Fibroblast of the aortic adventitia (primary cell): ENCODE measurements around the gene TSPAN14. TPM values are rescaled to one million over a fixed set of nuclear protein-coding genes. Genes with fewer than 3 reads are reported as not detected.

ENCODE experiments used
- DNase-seq: peaks from one replicate; pipeline ENCODE4 v3.0.0-alpha.2; 2010; ENCODE audit warnings: low read depth
- H3K4me3 ChIP-seq: 2 replicates; pipeline ENCODE4 v1.5.1; 2011; ENCODE audit warnings: low read depth, mild to moderate bottlenecking, control low read depth, low read length, moderate library complexity
- total RNA-seq: library from RNA; depleted of rRNA; stranded (reverse); fragments of >200 nt; gene quantifications from 2 replicates; pipeline ENCODE4 v1.2.3, GENCODE V29; 2012; ENCODE audit warnings: low replicate concordance
- TF ChIP-seq, protein P1 (sequence below): IDR thresholded peaks from 2 replicates; pipeline ENCODE4 v1.5.1; 2011; ENCODE audit warnings: mild to moderate bottlenecking, low read length, control low read depth, inconsistent platforms; ENCODE audit not compliant: insufficient read depth

TSPAN14 gene
- total RNA-seq, 1 donor: 21.3 TPM

GRCh38 chr10:80582286-80582960, 128.3 kb downstream of the TSPAN14 start:
- DNase-seq: no peak
- TF ChIP-seq, protein P1, sequence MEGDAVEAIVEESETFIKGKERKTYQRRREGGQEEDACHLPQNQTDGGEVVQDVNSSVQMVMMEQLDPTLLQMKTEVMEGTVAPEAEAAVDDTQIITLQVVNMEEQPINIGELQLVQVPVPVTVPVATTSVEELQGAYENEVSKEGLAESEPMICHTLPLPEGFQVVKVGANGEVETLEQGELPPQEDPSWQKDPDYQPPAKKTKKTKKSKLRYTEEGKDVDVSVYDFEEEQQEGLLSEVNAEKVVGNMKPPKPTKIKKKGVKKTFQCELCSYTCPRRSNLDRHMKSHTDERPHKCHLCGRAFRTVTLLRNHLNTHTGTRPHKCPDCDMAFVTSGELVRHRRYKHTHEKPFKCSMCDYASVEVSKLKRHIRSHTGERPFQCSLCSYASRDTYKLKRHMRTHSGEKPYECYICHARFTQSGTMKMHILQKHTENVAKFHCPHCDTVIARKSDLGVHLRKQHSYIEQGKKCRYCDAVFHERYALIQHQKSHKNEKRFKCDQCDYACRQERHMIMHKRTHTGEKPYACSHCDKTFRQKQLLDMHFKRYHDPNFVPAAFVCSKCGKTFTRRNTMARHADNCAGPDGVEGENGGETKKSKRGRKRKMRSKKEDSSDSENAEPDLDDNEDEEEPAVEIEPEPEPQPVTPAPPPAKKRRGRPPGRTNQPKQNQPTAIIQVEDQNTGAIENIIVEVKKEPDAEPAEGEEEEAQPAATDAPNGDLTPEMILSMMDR: no peak
- no peak overlapping the region for H3K4me3 ChIP-seq

Other genes with a start within 250 kb of the TSPAN14 start
- gene ANXA11, start 248.8 kb upstream of the TSPAN14 start, total RNA-seq: 51.1 and 153 TPM in 2 replicates
- gene MAT1A, start 164.7 kb upstream of the TSPAN14 start, total RNA-seq: not detected in 2 replicates
- gene DYDC1, start 97.6 kb upstream of the TSPAN14 start, total RNA-seq: not detected in 2 replicates
- not detected in 2 replicates for gene DYDC2, start 97.5 kb upstream of the TSPAN14 start, total RNA-seq
- gene PRXL2A, start 45.8 kb upstream of the TSPAN14 start, total RNA-seq: 0.90 and 17.7 TPM in 2 replicates
- not detected in 2 replicates for gene SH2D4B, start 83.6 kb downstream of the TSPAN14 start, total RNA-seq